ENCODE results near the gene UBC.
A peak's percentile ranks its signal among the peaks of the same experiment; 100 is the strongest.
"Not testable (repeated sequence)": the region's sequence is repeated elsewhere in the genome, so short reads cannot be mapped to it uniquely, and the experiment has no call there.

Gene UBC

DNA sequence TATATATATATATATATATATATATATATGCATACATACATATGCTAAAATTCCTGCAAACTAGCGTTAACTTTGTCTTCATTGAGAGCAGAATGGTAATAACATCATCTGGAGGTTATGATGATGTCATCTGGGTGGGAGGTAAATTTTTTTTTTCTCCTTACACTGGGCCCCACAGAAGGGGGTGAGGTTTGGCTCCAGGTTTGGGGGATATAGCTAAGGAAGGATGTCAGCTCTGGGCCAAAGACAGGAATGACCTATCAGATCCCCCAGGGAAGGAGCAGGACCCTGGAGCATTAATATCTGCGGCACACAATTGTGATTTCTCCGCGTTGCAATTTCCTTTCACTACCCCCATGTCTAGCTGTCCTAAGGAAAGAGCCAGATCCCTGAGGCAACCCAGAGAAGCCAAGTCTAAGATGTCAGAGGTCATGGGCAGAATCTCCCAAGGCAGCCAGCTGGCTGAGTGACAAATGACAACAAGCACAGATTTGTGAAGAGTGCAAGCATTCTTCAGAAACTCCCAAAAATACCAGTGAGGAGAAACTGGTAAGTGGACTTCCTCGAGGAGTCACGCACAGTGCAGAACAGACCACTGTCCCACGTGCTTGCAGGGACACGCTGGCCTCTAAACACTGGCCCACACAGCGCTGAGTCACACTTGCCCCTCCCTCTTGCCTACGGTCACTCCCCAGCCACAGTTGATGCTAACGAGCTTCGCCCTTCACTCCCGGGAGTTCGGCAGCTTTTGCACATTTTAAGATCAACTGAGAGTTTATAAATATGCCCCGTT, 9.9 kb downstream of the UBC start:
- no peak overlapping the region for H3K4me3 ChIP-seq (ENCODE audit: low read depth, low read length)
- DNase-seq (ENCODE audit: low read depth, low spot score), result no peak
- CTCF ChIA-PET, result interaction anchor here (0.7 to 4.1 kb wide), 11 partner anchors 9 to 868 kb away, joined by 3 to 127 read pairs (median 7); no protein-coding TSS in a partner anchor
- TF ChIP-seq, protein P1, sequence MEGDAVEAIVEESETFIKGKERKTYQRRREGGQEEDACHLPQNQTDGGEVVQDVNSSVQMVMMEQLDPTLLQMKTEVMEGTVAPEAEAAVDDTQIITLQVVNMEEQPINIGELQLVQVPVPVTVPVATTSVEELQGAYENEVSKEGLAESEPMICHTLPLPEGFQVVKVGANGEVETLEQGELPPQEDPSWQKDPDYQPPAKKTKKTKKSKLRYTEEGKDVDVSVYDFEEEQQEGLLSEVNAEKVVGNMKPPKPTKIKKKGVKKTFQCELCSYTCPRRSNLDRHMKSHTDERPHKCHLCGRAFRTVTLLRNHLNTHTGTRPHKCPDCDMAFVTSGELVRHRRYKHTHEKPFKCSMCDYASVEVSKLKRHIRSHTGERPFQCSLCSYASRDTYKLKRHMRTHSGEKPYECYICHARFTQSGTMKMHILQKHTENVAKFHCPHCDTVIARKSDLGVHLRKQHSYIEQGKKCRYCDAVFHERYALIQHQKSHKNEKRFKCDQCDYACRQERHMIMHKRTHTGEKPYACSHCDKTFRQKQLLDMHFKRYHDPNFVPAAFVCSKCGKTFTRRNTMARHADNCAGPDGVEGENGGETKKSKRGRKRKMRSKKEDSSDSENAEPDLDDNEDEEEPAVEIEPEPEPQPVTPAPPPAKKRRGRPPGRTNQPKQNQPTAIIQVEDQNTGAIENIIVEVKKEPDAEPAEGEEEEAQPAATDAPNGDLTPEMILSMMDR (IDR thresholded peaks at IDR 0.05; ENCODE audit: insufficient read depth, low read length, missing control alignments), result no peak
- POLR2A ChIA-PET, result interaction anchor here (0.6 to 2.0 kb wide), 4 partner anchors 10 to 864 kb away, joined by 3 to 12 read pairs (median 4); partner anchors contain the start of gene UBC

DNA sequence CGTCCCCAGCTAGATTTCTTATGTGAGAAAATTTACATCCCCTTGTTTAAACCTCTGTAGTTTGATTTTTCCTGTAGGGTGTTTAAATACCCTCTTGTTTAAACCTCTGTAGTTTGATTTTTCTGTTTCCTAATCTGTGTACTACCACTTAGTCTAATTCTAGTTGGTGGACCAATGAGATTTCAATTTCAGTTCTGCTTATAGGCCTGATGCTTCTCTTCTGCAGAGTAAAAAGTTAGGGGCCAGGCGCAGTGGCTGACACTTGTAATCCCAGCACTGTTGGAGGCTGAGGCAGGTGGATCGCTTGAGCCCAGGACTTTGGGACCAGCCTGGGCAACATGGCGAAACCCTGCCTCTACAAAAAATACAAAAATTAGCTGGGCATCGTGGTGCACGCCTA, 11.5 kb downstream of the UBC start:
- no peak for DNase-seq (ENCODE audit: low read depth, low spot score)
- CTCF ChIA-PET, result interaction anchor here (0.9 to 1.6 kb wide), 3 partner anchors 9 to 116 kb away, joined by 4 to 9 read pairs (median 4); no protein-coding TSS in a partner anchor
- TF ChIP-seq, protein P1 (IDR thresholded peaks at IDR 0.05; ENCODE audit: insufficient read depth, low read length, missing control alignments), result no peak
- POLR2A ChIA-PET, result no interaction called here
- no peak overlapping the region for H3K4me3 ChIP-seq (ENCODE audit: low read depth, low read length)

DNA sequence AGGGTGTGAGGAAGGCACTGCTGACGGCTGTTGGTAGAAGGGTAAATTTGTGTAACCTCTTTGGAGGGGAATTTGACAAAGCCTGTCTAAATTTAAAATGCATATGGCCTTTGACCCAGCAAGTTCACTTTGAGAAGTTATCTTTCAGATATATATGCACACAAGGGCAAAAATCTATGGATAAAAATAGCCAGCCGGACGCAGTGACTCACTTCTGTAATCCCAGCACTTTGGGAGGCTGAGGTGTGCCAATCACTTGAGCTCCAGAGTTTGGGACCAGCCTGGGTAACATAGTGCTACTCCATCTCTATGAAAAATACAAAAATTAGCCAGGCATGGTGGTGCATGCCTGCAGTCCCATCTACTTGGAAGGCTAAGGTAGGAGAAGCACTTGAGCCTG, 13.4 kb downstream of the UBC start:
- CTCF ChIA-PET, result interaction anchor here (1.1 to 1.4 kb wide), 2 partner anchors 9 to 39 kb away, joined by 4 to 5 read pairs; no protein-coding TSS in a partner anchor
- no peak for DNase-seq (ENCODE audit: low read depth, low spot score)
- TF ChIP-seq, protein P1 (IDR thresholded peaks at IDR 0.05; ENCODE audit: insufficient read depth, low read length, missing control alignments), result no peak
- POLR2A ChIA-PET, result no interaction called here
- no peak overlapping the region for H3K4me3 ChIP-seq (ENCODE audit: low read depth, low read length)

DNA sequence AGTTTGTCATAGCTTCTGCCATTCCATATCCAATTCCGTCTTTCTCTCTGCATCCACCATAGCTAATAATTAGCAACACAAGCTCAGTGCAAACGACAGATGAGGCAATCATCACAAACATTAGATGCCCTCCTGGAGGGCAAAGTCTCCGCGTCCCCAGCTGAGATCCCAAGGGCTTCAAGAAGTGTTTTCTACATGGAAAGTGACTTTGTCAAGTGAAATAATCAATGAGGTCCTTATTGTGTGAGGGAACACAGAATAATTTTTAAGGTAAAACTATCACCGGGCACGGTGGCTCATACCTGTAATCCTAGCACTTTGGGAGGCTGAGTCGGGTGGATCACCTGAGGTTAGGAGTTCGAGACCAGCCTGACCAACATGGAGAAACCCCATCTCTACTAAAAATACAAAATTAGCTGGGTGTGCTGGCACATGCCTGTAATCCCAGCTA, 14.1 kb downstream of the UBC start:
- POLR2A ChIA-PET; H3K4me3 ChIP-seq (ENCODE audit: low read depth, low read length); DNase-seq (ENCODE audit: low read depth, low spot score): not testable (repeated sequence)
- CTCF ChIA-PET, result interaction anchor here (1.1 to 1.6 kb wide), 4 partner anchors 13 to 128 kb away, joined by 3 to 5 read pairs (median 4); no protein-coding TSS in a partner anchor

GRCh38 chr12:124898923-124899294, 15.5 kb downstream of the UBC start:
- no peak for DNase-seq (ENCODE audit: low read depth, low spot score)
- ChIA-PET CTCF (interaction anchor here (1.6 kb wide), 1 partner anchor 20 kb away, joined by 3 read pairs; no protein-coding TSS in a partner anchor), POLR2A (interaction anchor here (1.1 kb wide), 1 partner anchor 60 kb away, joined by 3 read pairs; no protein-coding TSS in a partner anchor)
- no peak overlapping the region for H3K4me3 ChIP-seq (ENCODE audit: low read depth, low read length)
- TF ChIP-seq, protein P1 (IDR thresholded peaks at IDR 0.05; ENCODE audit: insufficient read depth, low read length, missing control alignments), result no peak

DNA sequence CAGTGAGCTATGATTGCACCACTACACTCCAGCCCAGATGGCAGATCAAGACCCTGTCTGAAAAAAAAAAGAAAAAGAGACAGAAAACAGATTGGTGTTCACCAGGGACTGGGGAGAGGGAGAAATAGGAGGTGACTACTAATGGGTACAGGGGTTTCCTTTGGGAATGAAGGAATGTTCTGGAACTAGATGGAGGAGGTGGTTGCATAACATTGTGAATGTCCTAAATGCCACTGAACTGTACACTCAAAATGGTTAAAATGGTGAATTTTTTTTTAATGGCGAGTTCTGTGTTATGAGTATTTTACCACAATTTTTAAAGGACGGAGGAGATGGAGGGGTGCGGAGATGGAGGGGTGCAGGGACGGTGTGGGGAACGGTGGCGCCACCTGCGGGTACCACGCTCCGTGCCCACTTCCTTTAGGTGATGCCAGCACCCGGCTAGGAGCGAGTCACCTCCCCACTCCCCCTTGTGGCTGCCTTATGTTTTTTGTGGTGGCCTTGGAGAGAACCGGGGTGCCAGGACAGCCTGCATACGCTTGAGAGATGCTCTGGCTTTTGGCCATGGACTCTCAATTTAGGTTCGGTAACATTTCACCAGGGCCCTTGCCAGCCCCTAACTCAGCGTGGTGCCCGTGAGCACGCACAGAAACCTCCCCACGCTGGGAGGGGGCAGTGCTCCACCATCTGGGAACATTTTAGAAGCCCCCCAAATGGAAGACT, 16.1 kb downstream of the UBC start:
- ChIA-PET POLR2A (no interaction called here), CTCF (interaction anchor here (1.0 kb wide), 1 partner anchor 8 kb away, joined by 6 read pairs; no protein-coding TSS in a partner anchor)
- no peak for DNase-seq (ENCODE audit: low read depth, low spot score)
- H3K4me3 ChIP-seq (ENCODE audit: low read depth, low read length), result no peak overlapping the region
- TF ChIP-seq, protein P1 (IDR thresholded peaks at IDR 0.05; ENCODE audit: insufficient read depth, low read length, missing control alignments), result peak; percentile 69
